A549 (cell line): ENCODE results near the gene PRKD1.

Source experiments
- CBX8 ChIP-seq: fragments of 200-600 bp; sonication (generic); IDR thresholded peaks from 2 replicates; pipeline ENCODE4 v1.6.1; 2016
- CHD2 ChIP-seq: fragments of 150-350 bp; IDR thresholded peaks from 2 replicates; pipeline ENCODE4 v1.6.1; 2014; ENCODE audit warnings: low read length; ENCODE audit not compliant: partially characterized antibody
- CTCF ChIP-seq: fragments of >200 bp; sonication (Bioruptor Twin); formaldehyde crosslinking; IDR thresholded peaks from 3 replicates; pipeline ENCODE4 v1.5.1; 2016
- ESRRA ChIP-seq: fragments of 150-350 bp; IDR thresholded peaks from 2 replicates; pipeline ENCODE4 v1.6.1; 2014; ENCODE audit warnings: mild to moderate bottlenecking, low read length, borderline replicate concordance
- FOSB ChIP-seq: fragments of 250-450 bp; sonication (Bioruptor Pico); IDR thresholded peaks from 2 replicates; pipeline ENCODE4 v1.5.0; 2020; ENCODE audit warnings: mild to moderate bottlenecking, moderate library complexity
- NFE2L2 ChIP-seq: fragments of 150-350 bp; conservative IDR thresholded peaks from 2 replicates; pipeline ENCODE4 v1.6.1; 2014; ENCODE audit warnings: low read length
- POLR2A ChIP-seq: IDR thresholded peaks from 2 replicates; pipeline ENCODE4 v1.6.1; 2012; ENCODE audit warnings: mild to moderate bottlenecking, low read length
- RAD21 ChIP-seq, 2 experiments: fragments of >200 bp in 1 of 2; sonication (Bioruptor Twin) in 1 of 2; formaldehyde crosslinking in 1 of 2; IDR thresholded peaks in 1 of 2; conservative IDR thresholded peaks in 1 of 2; 2 replicates in 1 of 2; 3 replicates in 1 of 2; pipeline ENCODE4 v1.6.1; 2012 to 2018; ENCODE audit warnings: inconsistent platforms in 1 of 2
- RFX5 ChIP-seq: fragments of 450-650 bp; IDR thresholded peaks from 2 replicates; pipeline ENCODE4 v1.7.1; 2014; ENCODE audit warnings: antibody characterized with exemption, mild to moderate bottlenecking, moderate library complexity

- no peak for TF ChIP-seq CTCF
- TF ChIP-seq POLR2A, result no peak
- no peak for TF ChIP-seq RFX5
- TF ChIP-seq NFE2L2, result no peak
- no peak for TF ChIP-seq CBX8
- no peak for TF ChIP-seq CHD2
- no peak for TF ChIP-seq RAD21 (conservative IDR thresholded peaks at IDR 0.05 in 1 of 2, IDR thresholded peaks at IDR 0.05 in 1 of 2)
- TF ChIP-seq FOSB (CRISPR knock-in tag), result no peak
- TF ChIP-seq ESRRA, result no peak
Measured at GRCh38 chr14:29847056-29847380, 80.6 kb downstream of the PRKD1 start.
